ENCODE measurements around the gene DBN1. TPM values are rescaled to one million over a fixed set of nuclear protein-coding genes. Genes with fewer than 3 reads are reported as not detected.

The DBN1 gene
- polyA plus RNA-seq, 1 donor from 2014 or later = 0.54 TPM

DNA sequence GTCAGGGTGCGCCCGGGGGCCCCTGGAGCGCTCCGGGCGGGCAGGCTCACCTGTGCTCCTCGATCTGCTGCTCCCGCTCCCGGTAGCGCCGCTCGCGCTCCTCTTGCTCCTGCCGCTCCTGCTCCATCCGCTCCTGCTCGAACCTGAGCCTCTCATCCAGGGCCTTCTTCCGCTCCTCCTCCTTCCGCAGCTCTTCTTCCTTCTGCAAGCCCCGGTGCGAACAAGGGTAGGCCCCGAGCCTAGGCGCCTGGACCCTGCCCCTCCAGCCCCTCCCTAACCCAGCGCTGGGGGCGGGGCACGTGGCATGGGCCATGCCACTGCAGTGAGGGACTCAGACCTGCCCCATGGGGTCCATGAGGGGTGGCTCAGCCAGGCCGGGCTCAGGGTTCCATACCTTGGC, 6.6 kb downstream of the DBN1 start:
- no peak overlapping the region for H3K27ac Mint-ChIP-seq
- no peak overlapping the region for H3K4me3 Mint-ChIP-seq
- peaks cover 0 to 2% (median 0%) of the 10 kb centered on the region in 3 donors for H3K9me3 Mint-ChIP-seq
- no peaks in the 10 kb centered on the region for H3K4me1 Mint-ChIP-seq
- no peaks in the 10 kb centered on the region for H3K36me3 Mint-ChIP-seq
- H3K27me3 Mint-ChIP-seq = peaks cover 2% of the 10 kb centered on the region

DNA sequence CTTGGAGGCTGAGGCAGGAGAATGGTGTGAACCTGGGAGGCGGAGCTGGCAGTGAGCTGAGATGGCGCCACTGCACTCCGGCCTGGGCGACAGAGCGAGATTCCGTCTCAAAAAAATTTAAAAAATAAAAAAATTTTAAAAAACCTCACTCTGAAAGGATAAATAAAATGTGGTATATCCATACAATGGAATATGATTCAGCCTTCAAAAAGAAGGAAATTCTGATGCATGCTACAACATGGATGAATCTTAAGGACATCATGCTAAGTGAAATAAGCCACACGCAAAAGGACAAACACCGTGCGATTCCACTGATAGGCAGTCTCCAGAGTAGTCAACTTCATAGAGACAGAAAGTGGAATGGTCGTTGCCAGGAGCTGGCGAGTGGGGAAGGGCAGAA, 8.4 kb downstream of the DBN1 start:
- Mint-ChIP-seq H3K4me3 (no peak overlapping the region), H3K27me3 (peaks cover 2% of the 10 kb centered on the region), H3K36me3 (no peaks in the 10 kb centered on the region), H3K4me1 (no peaks in the 10 kb centered on the region), H3K9me3 (peaks cover 0 to 2% (median 0%) of the 10 kb centered on the region in 3 donors), H3K27ac (no peak overlapping the region)

DNA sequence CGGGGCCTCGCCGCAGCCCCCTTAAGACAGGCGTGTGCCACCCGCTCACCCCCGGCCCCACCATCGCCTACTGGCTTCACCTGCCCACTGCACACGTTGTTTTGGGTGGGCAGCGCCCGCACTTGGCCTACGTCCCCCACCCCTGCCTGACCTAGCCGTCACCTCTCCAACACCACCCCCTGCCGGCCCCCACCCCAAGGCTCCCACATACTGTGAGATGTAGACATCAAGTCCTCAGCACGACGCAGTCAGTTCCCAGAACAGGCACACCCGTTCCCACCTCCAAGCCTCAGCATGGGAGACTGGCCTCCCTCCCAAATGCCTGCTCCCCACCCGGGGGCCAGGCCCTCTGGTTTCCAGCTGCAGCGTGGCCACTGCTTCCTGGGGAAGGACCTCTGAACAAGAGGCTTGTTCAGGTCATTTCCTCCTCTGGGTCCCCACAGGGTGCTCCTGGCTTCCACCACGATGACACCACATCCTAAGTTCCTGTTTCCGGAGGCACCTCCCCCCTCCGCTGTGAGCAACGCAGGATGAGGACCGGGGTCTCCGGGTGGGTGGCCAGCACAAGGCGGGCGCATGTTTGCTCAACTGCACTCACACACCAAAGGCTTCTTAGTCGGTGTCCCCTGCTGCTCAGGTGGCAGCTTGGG, 11.3 kb downstream of the DBN1 start:
- no peak overlapping the region for H3K27ac Mint-ChIP-seq
- H3K36me3 Mint-ChIP-seq = no peaks in the 10 kb centered on the region
- peaks cover 0 to 2% (median 0%) of the 10 kb centered on the region in 3 donors for H3K9me3 Mint-ChIP-seq
- peaks cover 3 to 4% (median 3%) of the 10 kb centered on the region in 3 donors for H3K4me1 Mint-ChIP-seq
- peak overlapping the region in 1 of 4 donors; percentile 71 for H3K4me3 Mint-ChIP-seq
- H3K27me3 Mint-ChIP-seq = peaks cover 2% of the 10 kb centered on the region

DNA sequence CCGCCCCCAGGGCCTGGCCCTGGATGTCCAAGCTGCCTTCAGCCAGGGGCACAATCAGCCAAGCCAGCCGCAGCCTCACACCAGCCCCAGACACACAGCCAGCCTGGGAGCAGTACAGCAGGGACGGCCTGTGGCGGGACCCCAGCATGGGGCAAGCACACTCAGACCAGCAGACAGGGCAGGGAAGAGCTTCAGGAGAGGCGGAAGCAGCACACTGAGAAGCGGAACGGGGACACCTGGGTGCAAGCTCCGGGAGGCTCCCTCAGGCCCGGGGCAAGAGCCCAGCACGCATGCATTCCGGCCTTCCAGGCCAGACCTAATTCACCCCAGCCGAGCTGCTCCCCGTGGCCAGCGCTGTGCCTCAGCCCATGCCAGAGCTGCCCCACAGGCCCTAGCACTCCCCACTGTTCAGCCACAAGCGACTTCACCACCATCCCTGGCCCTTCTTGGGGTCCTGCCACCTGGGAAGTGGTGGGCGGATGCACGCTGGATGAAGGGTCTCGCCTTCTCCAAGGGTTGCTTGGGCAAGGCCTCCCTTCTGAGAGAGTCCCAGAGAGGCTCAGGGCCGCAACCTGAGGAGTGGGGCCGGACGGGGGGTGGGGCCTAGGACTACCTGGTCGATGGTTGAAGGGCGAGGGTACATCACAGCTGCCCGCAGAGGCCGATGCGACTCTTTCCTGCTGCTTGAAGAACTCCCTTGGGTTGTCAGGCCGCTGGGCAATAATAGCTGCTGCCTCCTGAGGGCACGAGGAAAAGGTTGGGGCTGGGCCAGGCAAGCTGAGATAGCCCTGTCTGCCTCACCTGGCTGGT, 13.4 kb downstream of the DBN1 start:
- Mint-ChIP-seq H3K27ac (peak overlapping the region in 1 of 3 donors; percentile 88), H3K9me3 (no peaks in the 10 kb centered on the region), H3K4me1 (peaks cover 4 to 6% (median 5%) of the 10 kb centered on the region in 3 donors), H3K4me3 (no peak overlapping the region), H3K27me3 (peaks cover 2% of the 10 kb centered on the region), H3K36me3 (no peaks in the 10 kb centered on the region)

DNA sequence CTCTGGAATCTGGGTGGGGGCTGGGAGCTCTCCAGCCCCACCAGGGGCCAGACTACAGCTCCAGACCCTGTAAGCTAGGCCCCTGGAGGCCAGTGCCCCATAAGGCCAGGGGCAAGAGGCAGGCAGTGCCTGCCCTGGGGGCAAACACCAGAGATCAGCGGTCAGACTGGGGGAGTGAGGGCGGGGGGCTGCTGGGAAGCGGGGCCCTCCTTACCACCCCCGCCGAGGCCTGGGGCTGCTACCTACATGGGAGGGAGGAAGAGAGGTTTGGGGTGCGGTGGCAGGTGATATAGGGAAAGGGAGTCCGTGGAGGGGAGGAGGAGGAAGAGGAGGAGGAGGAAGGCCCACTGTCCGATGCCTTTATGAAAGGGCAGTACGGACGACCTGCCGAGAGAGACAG, 14.1 kb downstream of the DBN1 start:
- no peaks in the 10 kb centered on the region for H3K36me3 Mint-ChIP-seq
- peaks cover 4 to 6% (median 5%) of the 10 kb centered on the region in 3 donors for H3K4me1 Mint-ChIP-seq
- H3K4me3 Mint-ChIP-seq = no peak overlapping the region
- H3K9me3 Mint-ChIP-seq = no peaks in the 10 kb centered on the region
- H3K27ac Mint-ChIP-seq = no peak overlapping the region
- H3K27me3 Mint-ChIP-seq = peaks cover 2% of the 10 kb centered on the region

DNA sequence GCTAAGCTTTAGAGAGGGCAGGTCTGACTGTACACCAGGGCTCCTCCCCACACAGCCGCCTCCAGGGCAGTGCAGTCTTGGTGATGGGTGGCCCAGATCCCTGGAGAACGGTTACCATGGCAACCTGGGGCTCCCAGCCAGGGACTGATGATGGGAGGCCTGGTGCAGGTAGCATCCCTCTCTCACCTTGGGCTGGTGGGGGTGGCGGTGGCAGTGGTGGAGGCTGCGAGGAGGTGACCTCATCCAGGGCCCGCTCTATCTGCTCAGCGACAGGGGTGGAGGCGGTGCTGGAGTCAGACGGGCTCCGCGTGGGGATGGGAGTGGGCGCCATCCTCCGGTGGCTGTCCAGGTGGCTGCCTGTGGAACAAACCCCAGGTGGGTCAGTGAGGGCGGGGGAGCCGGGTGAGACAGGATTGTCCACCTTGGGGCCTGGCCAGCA, 14.5 kb downstream of the DBN1 start:
- H3K4me3 Mint-ChIP-seq = no peak overlapping the region
- H3K27ac Mint-ChIP-seq = no peak overlapping the region
- peaks cover 2% of the 10 kb centered on the region for H3K27me3 Mint-ChIP-seq
- no peaks in the 10 kb centered on the region for H3K9me3 Mint-ChIP-seq
- no peaks in the 10 kb centered on the region for H3K36me3 Mint-ChIP-seq
- H3K4me1 Mint-ChIP-seq = peaks cover 6 to 7% (median 6%) of the 10 kb centered on the region in 3 donors

DNA sequence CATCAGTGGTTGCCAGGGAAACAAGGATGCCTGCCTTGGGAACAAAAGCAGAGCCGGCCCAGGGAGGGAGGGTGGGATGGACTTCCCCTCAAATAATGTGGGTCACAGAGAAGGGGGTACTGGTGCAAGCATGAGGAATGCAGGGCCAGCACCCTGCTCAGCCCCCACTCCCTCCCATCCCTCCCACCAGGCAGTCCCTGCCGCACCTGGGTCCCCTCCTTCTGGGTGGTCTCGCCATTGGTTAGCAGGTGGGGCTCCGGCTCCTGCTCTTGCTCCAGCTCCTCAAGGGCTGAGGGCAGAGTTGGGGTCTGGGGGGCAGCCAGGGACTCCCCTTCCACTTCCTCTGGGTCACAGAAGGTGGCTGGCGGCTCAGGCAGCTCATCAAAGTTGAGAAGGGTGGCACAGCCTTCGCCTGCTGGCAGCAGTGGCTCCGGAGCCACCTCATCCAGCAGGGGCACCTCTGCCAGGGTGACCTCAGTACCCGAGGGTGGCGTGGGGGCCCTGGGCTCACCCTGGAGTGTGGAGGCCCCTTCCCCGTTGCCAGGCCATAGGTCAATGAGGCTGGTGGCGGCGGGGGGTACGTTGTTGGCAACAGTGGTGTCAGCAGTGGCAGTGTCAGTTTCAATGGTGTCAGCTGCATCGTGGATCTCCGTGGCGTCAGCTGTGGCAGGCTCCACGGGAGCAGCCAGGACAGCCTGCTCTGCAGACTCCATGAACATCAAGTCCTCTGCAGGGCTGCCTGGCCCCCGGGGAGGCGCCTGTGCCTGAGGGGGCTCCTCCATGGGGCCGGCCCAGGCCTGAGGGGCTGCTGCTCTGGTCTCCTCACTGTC, 15.4 kb downstream of the DBN1 start:
- H3K4me1 Mint-ChIP-seq = peaks cover 9 to 14% (median 13%) of the 10 kb centered on the region in 3 donors
- H3K36me3 Mint-ChIP-seq = no peaks in the 10 kb centered on the region
- H3K9me3 Mint-ChIP-seq = no peaks in the 10 kb centered on the region
- peaks cover 2% of the 10 kb centered on the region for H3K27me3 Mint-ChIP-seq
- H3K4me3 Mint-ChIP-seq = peak overlapping the region in 1 of 4 donors; percentile 94
- peak overlapping the region in 2 of 3 donors; percentile 92 to 100 for H3K27ac Mint-ChIP-seq

DNA sequence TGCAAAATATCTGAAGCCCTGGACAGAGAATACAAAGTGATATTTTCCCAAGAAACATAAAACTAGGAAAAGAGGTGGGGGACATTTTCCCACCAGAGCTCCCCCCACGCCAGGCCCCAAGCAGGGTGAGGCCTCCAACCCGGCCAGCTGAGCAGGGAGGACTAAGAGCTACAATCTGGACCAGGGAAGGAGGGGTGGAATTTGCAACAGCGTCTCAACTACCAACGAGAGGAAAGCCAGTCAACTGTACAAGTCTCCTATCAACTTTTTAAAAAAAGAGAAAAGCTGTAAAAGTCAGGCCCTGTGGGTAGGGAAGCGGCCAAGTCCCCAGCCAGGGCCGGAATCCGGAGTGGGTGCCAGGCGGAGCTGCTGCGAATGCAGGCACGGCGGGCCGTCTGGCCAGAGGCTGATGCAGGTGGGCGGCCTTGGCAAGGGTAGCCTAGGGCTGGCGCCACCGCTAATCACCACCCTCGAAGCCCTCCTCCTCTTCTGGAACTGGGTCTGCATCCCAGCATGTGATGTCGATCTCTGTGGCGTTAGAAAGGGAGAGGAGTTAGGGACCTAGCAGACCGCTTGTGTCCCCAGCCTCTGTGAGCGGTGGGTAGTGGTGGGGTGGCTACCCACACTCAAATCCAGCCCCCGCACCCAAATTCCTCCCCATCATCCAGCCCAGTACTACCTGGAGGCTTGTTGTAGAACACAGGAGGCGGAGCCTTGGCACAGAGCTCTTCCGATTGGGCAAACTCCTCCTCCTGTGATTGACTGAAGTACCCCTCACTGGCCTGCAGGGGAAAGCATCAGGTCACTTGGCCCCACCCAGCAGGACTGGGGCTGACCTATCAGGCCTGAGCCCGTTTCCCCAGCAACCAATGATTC, 16.2 kb downstream of the DBN1 start:
- Mint-ChIP-seq H3K36me3 (no peaks in the 10 kb centered on the region), H3K4me1 (peaks cover 9 to 18% (median 14%) of the 10 kb centered on the region in 3 donors), H3K9me3 (no peaks in the 10 kb centered on the region), H3K27ac (peak overlapping the region in 2 of 3 donors; percentile 92 to 100), H3K4me3 (peak overlapping the region in 3 of 4 donors; percentile 55 to 94 (median 63)), H3K27me3 (no peaks in the 10 kb centered on the region)

DNA sequence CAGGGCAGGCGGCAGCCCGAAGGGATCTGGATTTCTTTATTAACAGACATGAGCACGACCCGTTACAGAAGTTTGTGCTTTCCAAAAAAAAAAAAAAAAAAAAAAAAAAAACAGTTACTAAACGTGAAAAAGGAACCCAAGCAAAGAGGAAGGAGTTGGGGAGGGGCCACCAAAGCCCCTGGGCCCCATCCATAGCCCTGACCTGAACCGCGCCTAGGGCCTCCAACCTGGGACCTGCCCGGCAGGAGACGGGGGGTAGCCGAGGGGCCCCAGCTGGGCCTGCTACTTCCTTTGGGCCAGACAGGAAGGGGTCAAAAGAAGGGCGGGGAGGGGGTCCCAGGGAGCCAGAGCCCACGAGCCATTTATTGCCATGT, 16.9 kb downstream of the DBN1 start:
- peaks cover 9 to 24% (median 14%) of the 10 kb centered on the region in 3 donors for H3K4me1 Mint-ChIP-seq
- no peaks in the 10 kb centered on the region for H3K27me3 Mint-ChIP-seq
- H3K9me3 Mint-ChIP-seq = no peaks in the 10 kb centered on the region
- peak overlapping the region in 2 of 4 donors; percentile 94 to 98 for H3K4me3 Mint-ChIP-seq
- H3K27ac Mint-ChIP-seq = peak overlapping the region; percentile 84 to 100 (median 97)
- no peaks in the 10 kb centered on the region for H3K36me3 Mint-ChIP-seq

DNA sequence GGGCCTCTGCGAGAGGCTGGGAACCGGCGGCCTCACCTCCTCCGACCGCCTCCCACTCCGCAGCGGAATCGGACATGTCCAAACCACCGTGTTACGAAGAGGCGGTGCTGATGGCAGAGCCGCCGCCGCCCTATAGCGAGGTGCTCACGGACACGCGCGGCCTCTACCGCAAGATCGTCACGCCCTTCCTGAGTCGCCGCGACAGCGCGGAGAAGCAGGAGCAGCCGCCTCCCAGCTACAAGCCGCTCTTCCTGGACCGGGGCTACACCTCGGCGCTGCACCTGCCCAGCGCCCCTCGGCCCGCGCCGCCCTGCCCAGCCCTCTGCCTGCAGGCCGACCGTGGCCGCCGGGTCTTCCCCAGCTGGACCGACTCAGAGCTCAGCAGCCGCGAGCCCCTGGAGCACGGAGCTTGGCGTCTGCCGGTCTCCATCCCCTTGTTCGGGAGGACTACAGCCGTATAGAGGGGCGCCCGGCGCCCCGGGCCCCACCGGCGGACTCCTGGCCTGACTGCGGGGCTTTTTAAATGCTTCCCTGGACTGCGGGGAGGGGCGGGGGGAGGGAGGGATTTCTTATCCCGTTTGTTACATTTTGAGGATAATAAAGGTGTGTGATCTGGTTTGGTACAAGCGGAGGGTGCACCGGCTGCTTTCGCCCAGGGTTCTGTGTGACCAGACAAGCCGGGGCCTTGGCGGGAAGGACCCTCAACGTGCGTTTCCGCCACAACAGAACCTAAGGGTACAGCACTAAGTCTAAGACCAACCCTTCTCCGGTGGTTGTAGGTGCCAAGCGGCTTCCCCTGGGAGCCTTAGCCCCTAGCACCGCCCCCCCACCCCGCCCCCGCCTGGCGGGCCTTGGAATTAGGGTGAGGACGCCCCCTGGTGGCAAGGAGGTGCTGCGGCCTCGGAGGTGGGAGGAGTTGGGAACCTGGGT, 17.5 kb downstream of the DBN1 start:
- no peaks in the 10 kb centered on the region for H3K27me3 Mint-ChIP-seq
- peak overlapping the region; percentile 94 to 100 (median 97) for H3K27ac Mint-ChIP-seq
- no peaks in the 10 kb centered on the region for H3K9me3 Mint-ChIP-seq
- H3K4me1 Mint-ChIP-seq = peaks cover 11 to 24% (median 14%) of the 10 kb centered on the region in 3 donors
- peak overlapping the region; percentile 86 to 98 (median 96) for H3K4me3 Mint-ChIP-seq
- no peaks in the 10 kb centered on the region for H3K36me3 Mint-ChIP-seq

DNA sequence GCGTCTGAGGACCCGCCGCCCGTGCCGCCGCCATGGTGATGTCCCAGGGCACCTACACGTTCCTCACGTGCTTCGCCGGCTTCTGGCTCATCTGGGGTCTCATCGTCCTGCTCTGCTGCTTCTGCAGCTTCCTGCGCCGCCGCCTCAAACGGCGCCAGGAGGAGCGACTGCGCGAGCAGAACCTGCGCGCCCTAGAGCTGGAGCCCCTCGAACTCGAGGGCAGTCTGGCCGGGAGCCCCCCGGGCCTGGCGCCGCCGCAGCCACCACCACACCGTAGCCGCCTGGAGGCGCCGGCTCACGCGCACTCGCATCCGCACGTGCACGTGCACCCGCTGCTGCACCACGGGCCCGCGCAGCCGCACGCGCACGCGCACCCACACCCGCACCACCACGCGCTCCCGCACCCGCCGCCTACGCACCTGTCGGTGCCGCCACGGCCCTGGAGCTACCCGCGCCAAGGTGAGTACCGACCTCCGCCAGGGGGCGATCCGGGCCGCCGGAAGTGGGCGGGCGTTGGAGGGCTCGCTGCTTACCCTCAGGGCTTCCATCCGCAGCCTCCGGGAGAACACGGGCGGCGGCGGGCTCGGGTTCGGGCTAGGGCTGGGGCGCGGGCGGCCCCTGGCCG, 18.3 kb downstream of the DBN1 start:
- Mint-ChIP-seq H3K27ac (peak overlapping the region; percentile 93 to 100 (median 97)), H3K4me1 (peaks cover 13 to 24% (median 14%) of the 10 kb centered on the region in 3 donors), H3K9me3 (no peaks in the 10 kb centered on the region), H3K4me3 (peak overlapping the region; percentile 86 to 98 (median 96)), H3K36me3 (no peaks in the 10 kb centered on the region), H3K27me3 (no peaks in the 10 kb centered on the region)

DNA sequence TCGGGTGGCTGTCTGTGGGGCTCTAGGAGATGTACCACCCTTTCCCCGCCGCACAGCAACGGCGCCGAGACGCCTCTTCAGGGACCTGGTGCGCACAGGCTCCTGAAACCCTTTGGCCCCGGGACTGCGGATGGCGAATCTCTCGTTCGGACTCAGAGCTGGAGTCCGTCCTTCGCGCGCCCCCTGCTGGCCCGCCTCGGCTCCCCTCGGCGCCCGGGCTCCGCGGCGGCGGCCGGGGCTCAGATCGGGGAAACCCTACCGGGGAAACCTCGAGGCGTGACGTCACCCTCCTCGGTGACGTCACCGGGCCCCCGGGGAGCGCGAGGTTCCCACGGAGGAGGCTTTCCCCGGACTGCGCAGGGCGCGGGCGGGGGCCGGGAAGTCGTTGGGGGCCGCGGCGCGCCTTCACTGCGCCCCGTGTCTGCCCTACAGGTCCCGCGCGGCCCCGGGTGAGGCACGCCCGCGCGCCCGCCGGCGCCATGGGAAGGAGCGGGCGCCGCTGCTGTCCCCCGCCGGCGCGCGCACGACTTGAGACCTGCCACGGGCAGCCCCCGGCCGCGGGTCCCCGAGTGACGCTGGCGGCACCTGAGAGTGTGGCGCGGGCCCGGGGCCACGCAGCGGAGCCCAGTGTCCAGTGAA, 18.9 kb downstream of the DBN1 start:
- no peaks in the 10 kb centered on the region for H3K27me3 Mint-ChIP-seq
- H3K36me3 Mint-ChIP-seq = no peaks in the 10 kb centered on the region
- peaks cover 13 to 24% (median 14%) of the 10 kb centered on the region in 3 donors for H3K4me1 Mint-ChIP-seq
- peak overlapping the region; percentile 86 to 98 (median 96) for H3K4me3 Mint-ChIP-seq
- H3K9me3 Mint-ChIP-seq = no peaks in the 10 kb centered on the region
- peak overlapping the region; percentile 93 to 100 (median 98) for H3K27ac Mint-ChIP-seq

Measured in IgD-negative memory B cell (primary cell).